ENCODE data around the gene CCDC51.
A peak's percentile ranks its signal among the peaks of the same experiment; 100 is the strongest.

Gene CCDC51

GRCh38 chr3:48433472-48434118 lies 6.3 kb downstream of the CCDC51 start:
- no peak for DNase-seq (ENCODE audit: low read depth in 2 of 2)

GRCh38 chr3:48432411-48433371 lies 7.2 kb downstream of the CCDC51 start:
- DNase-seq (ENCODE audit: low read depth in 2 of 2) = no peak

- DNase-seq (ENCODE audit: low read depth in 2 of 2) = no peak
These were observed 8.5 kb downstream of the CCDC51 start for GRCh38 chr3:48431224-48432029.

- no peak for DNase-seq (ENCODE audit: low read depth in 2 of 2)
These were observed 9.2 kb downstream of the CCDC51 start for GRCh38 chr3:48430708-48431101.

GRCh38 chr3:48429960-48430707 lies 9.8 kb downstream of the CCDC51 start, which contains the start of gene PLXNB1:
PLXNB1 (minus strand) TSS chr3:48430086; CDS start chr3:48424611, 5,475 bp downstream.
- no peak for DNase-seq (ENCODE audit: low read depth in 2 of 2)

GRCh38 chr3:48429317-48429959 lies 10.5 kb downstream of the CCDC51 start:
- peak in 1 of 2 experiments; percentile 43 for DNase-seq (ENCODE audit: low read depth in 2 of 2)

- no peak for DNase-seq (ENCODE audit: low read depth in 2 of 2)
These were observed 11.2 kb downstream of the CCDC51 start for GRCh38 chr3:48428572-48429316.

- DNase-seq (ENCODE audit: low read depth in 2 of 2) = no peak
These were observed 11.8 kb downstream of the CCDC51 start for GRCh38 chr3:48428088-48428571.

GRCh38 chr3:48427630-48427962 lies 12.3 kb downstream of the CCDC51 start:
- no peak for DNase-seq (ENCODE audit: low read depth in 2 of 2)

- DNase-seq (ENCODE audit: low read depth in 2 of 2) = no peak
These were observed 12.8 kb downstream of the CCDC51 start for GRCh38 chr3:48426944-48427629.

GRCh38 chr3:48426401-48426909 lies 13.5 kb downstream of the CCDC51 start:
- DNase-seq (ENCODE audit: low read depth in 2 of 2) = no peak

GRCh38 chr3:48425281-48425812 lies 14.6 kb downstream of the CCDC51 start:
- DNase-seq (ENCODE audit: low read depth in 2 of 2) = no peak

- no peak for DNase-seq (ENCODE audit: low read depth in 2 of 2)
These were observed 15.8 kb downstream of the CCDC51 start for GRCh38 chr3:48423883-48424695.

- DNase-seq (ENCODE audit: low read depth in 2 of 2) = no peak
These were observed 16.6 kb downstream of the CCDC51 start for GRCh38 chr3:48423241-48423882.

- DNase-seq (ENCODE audit: low read depth in 2 of 2) = no peak
These were observed 17.2 kb downstream of the CCDC51 start for GRCh38 chr3:48422681-48423080.

GRCh38 chr3:48422272-48422671 lies 17.6 kb downstream of the CCDC51 start:
- DNase-seq (ENCODE audit: low read depth in 2 of 2) = no peak

- DNase-seq (ENCODE audit: low read depth in 2 of 2) = no peak
These were observed 19.4 kb downstream of the CCDC51 start for GRCh38 chr3:48420561-48420960.

GRCh38 chr3:48419597-48419996 lies 20.3 kb downstream of the CCDC51 start:
- DNase-seq (ENCODE audit: low read depth in 2 of 2) = no peak
